ENCODE data around the gene LHFPL2. TPM values are rescaled to one million over a fixed set of nuclear protein-coding genes. Genes with fewer than 3 reads are reported as not detected.

The LHFPL2 gene
- polyA plus RNA-seq, 3 donors = 3.7 to 11.6 (median 7.3) TPM

DNA sequence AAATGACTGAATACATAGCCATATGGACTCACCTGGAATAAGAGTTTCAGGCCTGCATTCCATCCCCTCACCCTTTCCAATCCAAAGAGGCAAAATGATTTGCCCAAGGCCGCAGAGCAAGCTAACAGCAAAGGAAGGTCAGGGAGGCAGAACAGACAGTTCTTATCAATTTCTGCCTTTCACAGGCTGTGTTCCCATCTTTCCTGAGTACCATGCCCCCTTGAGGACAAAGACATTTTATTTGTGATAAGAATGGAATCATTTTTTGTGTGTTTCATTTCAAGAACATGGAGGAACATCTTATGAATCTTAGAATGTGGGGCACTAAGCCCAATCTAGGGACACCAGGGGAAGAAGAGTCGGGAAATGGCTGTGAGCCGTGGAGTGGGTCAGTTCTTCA lies 13.9 kb downstream of the LHFPL2 start:
- no peak overlapping the region for H2AFZ ChIP-seq (ENCODE audit: insufficient read depth, low read depth, low read length, poor library complexity, severe bottlenecking)
- intact Hi-C loops (cut with micrococcal nuclease) = no loop called here
- H3K4me3 ChIP-seq (replicated peaks in 1 of 3; ENCODE audit: low read depth in 2 of 3, low read length in 3 of 3) = no peak overlapping the region
- H3K27ac ChIP-seq (ENCODE audit: low read depth in 1 of 2, low read length in 2 of 2) = no peak overlapping the region
- H3K36me3 Mint-ChIP-seq = peaks cover 0 to 2% of the 10 kb centered on the region in 2 donors
- TF ChIP-seq, protein P1, sequence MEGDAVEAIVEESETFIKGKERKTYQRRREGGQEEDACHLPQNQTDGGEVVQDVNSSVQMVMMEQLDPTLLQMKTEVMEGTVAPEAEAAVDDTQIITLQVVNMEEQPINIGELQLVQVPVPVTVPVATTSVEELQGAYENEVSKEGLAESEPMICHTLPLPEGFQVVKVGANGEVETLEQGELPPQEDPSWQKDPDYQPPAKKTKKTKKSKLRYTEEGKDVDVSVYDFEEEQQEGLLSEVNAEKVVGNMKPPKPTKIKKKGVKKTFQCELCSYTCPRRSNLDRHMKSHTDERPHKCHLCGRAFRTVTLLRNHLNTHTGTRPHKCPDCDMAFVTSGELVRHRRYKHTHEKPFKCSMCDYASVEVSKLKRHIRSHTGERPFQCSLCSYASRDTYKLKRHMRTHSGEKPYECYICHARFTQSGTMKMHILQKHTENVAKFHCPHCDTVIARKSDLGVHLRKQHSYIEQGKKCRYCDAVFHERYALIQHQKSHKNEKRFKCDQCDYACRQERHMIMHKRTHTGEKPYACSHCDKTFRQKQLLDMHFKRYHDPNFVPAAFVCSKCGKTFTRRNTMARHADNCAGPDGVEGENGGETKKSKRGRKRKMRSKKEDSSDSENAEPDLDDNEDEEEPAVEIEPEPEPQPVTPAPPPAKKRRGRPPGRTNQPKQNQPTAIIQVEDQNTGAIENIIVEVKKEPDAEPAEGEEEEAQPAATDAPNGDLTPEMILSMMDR (IDR thresholded peaks at IDR 0.05) = no peak
- no peaks in the 10 kb centered on the region for H3K27me3 ChIP-seq (ENCODE audit: control insufficient read depth in 2 of 2, insufficient read depth in 2 of 2, low read length in 2 of 2)
- peaks cover 7% of the 10 kb centered on the region for H3K4me1 Mint-ChIP-seq
- H3K9me3 Mint-ChIP-seq = no peaks in the 10 kb centered on the region
- WGBS (ENCODE audit: insufficient coverage) = 88% methylated on average over 3 of the region's 3 CpGs
- H3K36me3 ChIP-seq (replicated peaks in 1 of 2; ENCODE audit: control insufficient read depth in 1 of 2, insufficient read depth in 2 of 2, low read length in 2 of 2) = no peaks in the 10 kb centered on the region
- no peak overlapping the region for H3K4me2 ChIP-seq (replicated peaks; ENCODE audit: extremely low read depth, low read length, poor library complexity, severe bottlenecking)
- no peaks in the 10 kb centered on the region for H3K4me1 ChIP-seq (ENCODE audit: control insufficient read depth in 1 of 2, insufficient read depth in 2 of 2, low read length in 2 of 2)
- no peaks in the 10 kb centered on the region for H3K9me3 ChIP-seq (replicated peaks in 1 of 2; ENCODE audit: control insufficient read depth in 1 of 2, insufficient read depth in 1 of 2, low read length in 2 of 2)
- H4K20me1 ChIP-seq (ENCODE audit: insufficient read depth, low read length) = no peaks in the 10 kb centered on the region
- peaks cover 2 to 5% (median 5%) of the 10 kb centered on the region in 3 donors for H3K27me3 Mint-ChIP-seq (ENCODE audit: low read depth in 3 of 3)
- no peak overlapping the region for H3K9ac ChIP-seq (ENCODE audit: insufficient read depth, low read length, poor library complexity, severe bottlenecking)
- no peak for DNase-seq
- no peaks in the 10 kb centered on the region for H3K79me2 ChIP-seq (ENCODE audit: insufficient read depth, low read length)
- H3K27ac Mint-ChIP-seq = no peak overlapping the region
- no peak overlapping the region for H3K4me3 Mint-ChIP-seq

DNA sequence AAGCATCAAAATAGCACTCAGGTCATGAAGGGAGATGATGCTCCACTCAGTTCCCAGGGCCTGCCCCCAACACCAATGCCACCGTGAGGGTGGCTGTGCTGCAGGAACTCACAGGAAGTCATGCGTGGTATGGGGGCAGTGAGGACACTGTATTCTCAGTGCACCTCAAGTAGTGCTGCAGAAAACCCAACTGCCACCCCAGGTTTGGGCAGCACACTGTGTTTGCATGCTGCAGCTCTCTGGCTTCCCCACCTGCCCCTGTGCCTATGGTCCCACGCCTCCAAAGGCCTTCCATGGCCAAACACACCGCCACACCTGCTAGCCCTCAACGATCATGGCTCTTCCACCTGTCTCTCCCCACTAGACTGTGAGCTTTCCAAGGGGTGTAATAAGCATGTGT lies 14.3 kb downstream of the LHFPL2 start:
- no peak overlapping the region for H3K4me3 Mint-ChIP-seq
- no peak for DNase-seq
- Histone ChIP-seq H3K4me3 (replicated peaks in 1 of 3; ENCODE audit: low read depth in 2 of 3, low read length in 3 of 3) (no peak overlapping the region), H3K27me3 (ENCODE audit: control insufficient read depth in 2 of 2, insufficient read depth in 2 of 2, low read length in 2 of 2) (no peaks in the 10 kb centered on the region), H3K9me3 (replicated peaks in 1 of 2; ENCODE audit: control insufficient read depth in 1 of 2, insufficient read depth in 1 of 2, low read length in 2 of 2) (no peaks in the 10 kb centered on the region), H3K36me3 (replicated peaks in 1 of 2; ENCODE audit: control insufficient read depth in 1 of 2, insufficient read depth in 2 of 2, low read length in 2 of 2) (no peaks in the 10 kb centered on the region), H3K27ac (ENCODE audit: low read depth in 1 of 2, low read length in 2 of 2) (no peak overlapping the region), H2AFZ (ENCODE audit: insufficient read depth, low read depth, low read length, poor library complexity, severe bottlenecking) (no peak overlapping the region), H4K20me1 (ENCODE audit: insufficient read depth, low read length) (no peaks in the 10 kb centered on the region), H3K4me1 (ENCODE audit: control insufficient read depth in 1 of 2, insufficient read depth in 2 of 2, low read length in 2 of 2) (no peaks in the 10 kb centered on the region), H3K4me2 (replicated peaks; ENCODE audit: extremely low read depth, low read length, poor library complexity, severe bottlenecking) (no peak overlapping the region), H3K9ac (ENCODE audit: insufficient read depth, low read length, poor library complexity, severe bottlenecking) (no peak overlapping the region), H3K79me2 (ENCODE audit: insufficient read depth, low read length) (no peaks in the 10 kb centered on the region)
- WGBS (ENCODE audit: insufficient coverage) = 29% methylated on average over 1 of the region's 5 CpGs
- H3K36me3 Mint-ChIP-seq = peaks cover 0 to 2% of the 10 kb centered on the region in 2 donors
- peaks cover 7% of the 10 kb centered on the region for H3K4me1 Mint-ChIP-seq
- H3K27me3 Mint-ChIP-seq (ENCODE audit: low read depth in 3 of 3) = peaks cover 2 to 5% (median 5%) of the 10 kb centered on the region in 3 donors
- H3K9me3 Mint-ChIP-seq = no peaks in the 10 kb centered on the region
- no peak overlapping the region for H3K27ac Mint-ChIP-seq
- intact Hi-C loops (cut with micrococcal nuclease) = no loop called here
- TF ChIP-seq, protein P1 (IDR thresholded peaks at IDR 0.05) = no peak

All from CD14-positive monocyte (primary cell).